Esophagus squamous epithelium (tissue), 5 donors: ENCODE measurements around the gene PSMB8. TPM values are rescaled to one million over a fixed set of nuclear protein-coding genes. Genes with fewer than 3 reads are reported as not detected.
A peak's percentile ranks its signal among the peaks of the same experiment; 100 is the strongest.

Experiments used
- DNase-seq: peaks from one replicate; lab custom pipeline; 2025; lab: John Stamatoyannopoulos, UW
- H3K27ac ChIP-seq, 4 donors: fragments of 200-600 bp; sonication (generic); one replicate each; pipeline ENCODE4 v1.5.1; 2016 to 2019; ENCODE audit warnings: mild to moderate bottlenecking in 1 of 4
- H3K27me3 ChIP-seq, 4 donors: fragments of 200-600 bp; sonication (generic); 1 replicate in 3 of 4; 2 replicates in 1 of 4; pipeline versions ENCODE4 v1.5.1 to v1.6.0; 2017 to 2021; ENCODE audit warnings: antibody characterized with exemption in 1 of 4
- H3K36me3 ChIP-seq, 3 donors: fragments of 200-600 bp; sonication (generic); one replicate each; pipeline ENCODE4 v1.5.1; 2016 to 2019
- H3K4me1 ChIP-seq, 3 donors: fragments of 200-600 bp; sonication (generic); one replicate each; pipeline ENCODE4 v1.5.1; 2017 to 2019
- H3K4me3 ChIP-seq, 4 donors: fragments of 200-600 bp; sonication (generic); 1 replicate in 3 of 4; 2 replicates in 1 of 4; pipeline ENCODE4 v1.5.1; 2016 to 2019; ENCODE audit warnings: mild to moderate bottlenecking in 2 of 4, moderate library complexity in 1 of 4
- H3K9me3 ChIP-seq, 3 donors: fragments of 200-600 bp; sonication (generic); one replicate each; pipeline ENCODE4 v1.5.1; 2016 to 2019
- POLR2A ChIP-seq, 4 donors: fragments of 450-650 bp; IDR thresholded peaks; one replicate each; pipeline ENCODE4 v1.6.1; 2017; ENCODE audit warnings: antibody characterized with exemption in 4 of 4, mild to moderate bottlenecking in 4 of 4, moderate library complexity in 3 of 4
- WGBS, 2 donors: methylation state at CpG; one replicate each; pipeline ENCODE4 v1.1.5; 2018; 5-methylcytosine and 5-hydroxymethylcytosine counted together
- intact Hi-C: fragments of 100-400 bp; cut with DNase I; formaldehyde crosslinking; loops from one replicate; pipeline ENCODE4 v1.15.0; 2022
- total RNA-seq, 4 donors: library from RNA; depleted of rRNA; stranded (reverse); fragments of >200 nt; gene quantifications; one replicate each; pipeline ENCODE4 v1.1.0, GENCODE V29; 2016
- TF ChIP-seq, protein P1 (sequence below), 6 experiments: fragments of 450-650 bp in 4 of 6; fragments of 200-600 bp in 2 of 6; sonication (generic) in 2 of 6; IDR thresholded peaks; one replicate each; pipeline ENCODE4 v1.5.1; 2016 to 2019; ENCODE audit warnings: antibody characterized with exemption in 6 of 6, mild to moderate bottlenecking in 4 of 6, moderate library complexity in 4 of 6
- donor health status: DM: yes; HTN: yes; CAD: no.

PSMB8 gene
- total RNA-seq, 4 donors from 2014 or later: 21.6 to 135 (median 42.2) TPM

DNA sequence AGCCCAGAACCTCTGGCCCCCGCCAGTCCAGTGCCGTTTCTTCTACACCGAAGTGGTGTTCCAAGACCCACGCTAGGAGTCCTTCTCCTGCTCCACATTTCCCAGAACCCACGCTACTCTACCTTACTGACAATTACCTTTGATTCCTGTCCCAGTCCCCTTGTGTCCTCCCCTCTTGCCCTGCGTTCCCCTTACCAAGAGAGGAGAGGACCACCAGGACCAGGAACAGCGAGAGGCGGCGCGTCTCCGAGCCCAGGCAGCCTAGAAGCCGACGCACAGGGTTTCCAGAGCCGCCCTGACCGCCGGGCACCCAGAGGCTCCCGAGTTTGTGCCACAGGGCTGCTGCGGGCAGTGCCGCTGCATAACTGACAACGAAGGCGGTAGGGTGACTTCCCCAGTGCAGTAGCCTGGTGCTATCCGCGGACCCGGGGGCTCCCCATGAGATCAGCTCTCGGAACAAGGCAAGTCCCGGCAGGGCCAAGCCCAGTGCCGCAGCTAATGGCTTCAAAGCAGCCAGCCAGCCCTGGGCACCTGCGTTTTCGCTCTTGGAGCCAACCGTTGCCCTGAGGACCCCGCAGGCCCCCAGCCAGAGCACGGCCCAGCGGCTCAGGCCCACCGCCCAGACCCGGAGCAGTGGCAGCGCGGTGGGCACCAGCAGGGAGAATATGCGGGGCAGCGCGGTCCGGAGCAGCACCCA lies 9.1 kb upstream of the PSMB8 start:
- H3K27ac ChIP-seq: peak overlapping the region; percentile 94 to 98 (median 97)
- intact Hi-C loops: no loop called here
- H3K27me3 ChIP-seq: no peaks in the 10 kb centered on the region
- H3K4me3 ChIP-seq: peak overlapping the region; percentile 63 to 94 (median 82)
- DNase-seq: no peak
- H3K36me3 ChIP-seq: peaks cover 16 to 46% (median 30%) of the 10 kb centered on the region in 3 donors
- no peaks in the 10 kb centered on the region for H3K9me3 ChIP-seq
- H3K4me1 ChIP-seq: peaks cover 6 to 50% (median 38%) of the 10 kb centered on the region in 3 donors
- TF ChIP-seq, protein P1, sequence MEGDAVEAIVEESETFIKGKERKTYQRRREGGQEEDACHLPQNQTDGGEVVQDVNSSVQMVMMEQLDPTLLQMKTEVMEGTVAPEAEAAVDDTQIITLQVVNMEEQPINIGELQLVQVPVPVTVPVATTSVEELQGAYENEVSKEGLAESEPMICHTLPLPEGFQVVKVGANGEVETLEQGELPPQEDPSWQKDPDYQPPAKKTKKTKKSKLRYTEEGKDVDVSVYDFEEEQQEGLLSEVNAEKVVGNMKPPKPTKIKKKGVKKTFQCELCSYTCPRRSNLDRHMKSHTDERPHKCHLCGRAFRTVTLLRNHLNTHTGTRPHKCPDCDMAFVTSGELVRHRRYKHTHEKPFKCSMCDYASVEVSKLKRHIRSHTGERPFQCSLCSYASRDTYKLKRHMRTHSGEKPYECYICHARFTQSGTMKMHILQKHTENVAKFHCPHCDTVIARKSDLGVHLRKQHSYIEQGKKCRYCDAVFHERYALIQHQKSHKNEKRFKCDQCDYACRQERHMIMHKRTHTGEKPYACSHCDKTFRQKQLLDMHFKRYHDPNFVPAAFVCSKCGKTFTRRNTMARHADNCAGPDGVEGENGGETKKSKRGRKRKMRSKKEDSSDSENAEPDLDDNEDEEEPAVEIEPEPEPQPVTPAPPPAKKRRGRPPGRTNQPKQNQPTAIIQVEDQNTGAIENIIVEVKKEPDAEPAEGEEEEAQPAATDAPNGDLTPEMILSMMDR (IDR thresholded peaks at IDR 0.05): no peak
- TF ChIP-seq POLR2A (IDR thresholded peaks at IDR 0.05): no peak
- WGBS, 2 donors: 0% methylated on average over 5 of the region's 41 CpGs; no CpG with 5 or more reads in 1 of the 2 donors

DNA sequence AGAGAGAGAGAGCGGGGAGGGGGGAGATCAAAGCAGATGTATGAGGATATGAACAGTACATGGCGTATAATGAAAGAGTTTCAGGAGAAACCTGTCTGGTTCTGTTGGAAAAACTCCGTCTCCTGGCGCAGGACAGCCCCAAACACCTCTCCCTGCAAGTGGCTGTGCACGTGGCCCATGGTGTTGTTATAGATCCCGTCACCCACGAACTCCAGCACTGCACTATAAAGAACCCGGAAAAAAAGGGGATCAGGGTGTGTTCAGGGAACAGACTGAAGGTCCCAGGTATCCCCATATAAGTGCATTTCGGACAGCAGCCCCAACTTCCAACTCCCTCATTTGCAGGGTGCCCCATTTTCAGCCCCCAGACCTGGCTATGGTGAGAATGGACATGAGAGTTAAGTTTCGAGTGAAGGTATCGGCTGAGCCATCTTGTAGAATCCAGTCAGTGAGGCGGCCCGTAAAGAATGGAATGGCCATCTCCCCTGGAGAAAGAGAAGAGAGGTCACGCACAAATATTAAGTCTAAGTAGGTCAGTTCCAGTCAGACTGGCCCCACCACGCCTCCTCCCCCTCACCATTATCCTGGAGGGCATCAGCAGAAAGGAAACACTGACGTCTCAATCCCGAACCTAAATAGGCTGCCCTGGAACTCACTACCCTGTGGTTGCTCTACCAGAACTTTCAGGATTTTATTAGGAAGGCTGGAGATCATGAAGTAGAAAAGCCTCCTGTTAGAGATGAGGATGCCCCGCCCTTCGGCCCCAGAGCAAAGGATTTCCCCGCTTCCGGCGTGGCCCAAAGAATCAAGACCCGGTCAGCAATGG lies 8.4 kb upstream of the PSMB8 start:
- intact Hi-C loops: no loop called here
- no peak for DNase-seq
- H3K4me3 ChIP-seq: peak overlapping the region; percentile 63 to 94 (median 82)
- peaks cover 22 to 46% (median 31%) of the 10 kb centered on the region in 3 donors for H3K36me3 ChIP-seq
- peaks cover 6 to 50% (median 38%) of the 10 kb centered on the region in 3 donors for H3K4me1 ChIP-seq
- TF ChIP-seq, protein P1 (IDR thresholded peaks at IDR 0.05): no peak
- no peak for TF ChIP-seq POLR2A (IDR thresholded peaks at IDR 0.05)
- peak overlapping the region; percentile 94 to 98 (median 97) for H3K27ac ChIP-seq
- no peaks in the 10 kb centered on the region for H3K27me3 ChIP-seq
- H3K9me3 ChIP-seq: no peaks in the 10 kb centered on the region
- WGBS, 2 donors: 21 to 40% methylated on average over 19 to 21 of the region's 23 CpGs

DNA sequence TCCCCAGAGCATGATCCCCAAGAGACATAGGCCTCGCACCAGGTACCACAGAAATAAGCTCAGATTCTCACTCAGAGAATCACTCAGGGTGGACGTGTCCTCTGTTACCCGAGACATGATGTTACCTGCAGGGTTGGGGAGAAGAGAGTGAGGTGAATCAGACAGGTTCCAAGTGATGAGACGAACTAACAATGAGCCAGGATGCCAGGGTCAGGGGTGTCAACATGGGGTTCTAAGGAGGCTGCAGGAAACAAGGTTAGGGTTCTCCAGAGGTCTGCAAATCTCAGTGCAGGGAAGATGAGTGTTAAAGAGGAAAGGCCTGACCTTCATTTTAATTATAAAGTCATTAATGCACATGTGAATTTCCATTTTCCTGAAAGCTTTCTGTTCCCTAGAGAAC lies 7.2 kb upstream of the PSMB8 start:
- Histone ChIP-seq H3K27me3 (no peaks in the 10 kb centered on the region), H3K4me3 (peak overlapping the region in 1 of 4 donors; percentile 77), H3K36me3 (peaks cover 28 to 57% (median 34%) of the 10 kb centered on the region in 3 donors), H3K27ac (peak overlapping the region in 2 of 4 donors; percentile 22 to 98), H3K9me3 (no peaks in the 10 kb centered on the region), H3K4me1 (peaks cover 6 to 60% (median 37%) of the 10 kb centered on the region in 3 donors)
- intact Hi-C loops: no loop called here
- no peak for DNase-seq
- TF ChIP-seq POLR2A (IDR thresholded peaks at IDR 0.05): no peak
- TF ChIP-seq, protein P1 (IDR thresholded peaks at IDR 0.05): no peak
- WGBS, 2 donors: 53 to 92% methylated on average over 4 of the region's 4 CpGs

DNA sequence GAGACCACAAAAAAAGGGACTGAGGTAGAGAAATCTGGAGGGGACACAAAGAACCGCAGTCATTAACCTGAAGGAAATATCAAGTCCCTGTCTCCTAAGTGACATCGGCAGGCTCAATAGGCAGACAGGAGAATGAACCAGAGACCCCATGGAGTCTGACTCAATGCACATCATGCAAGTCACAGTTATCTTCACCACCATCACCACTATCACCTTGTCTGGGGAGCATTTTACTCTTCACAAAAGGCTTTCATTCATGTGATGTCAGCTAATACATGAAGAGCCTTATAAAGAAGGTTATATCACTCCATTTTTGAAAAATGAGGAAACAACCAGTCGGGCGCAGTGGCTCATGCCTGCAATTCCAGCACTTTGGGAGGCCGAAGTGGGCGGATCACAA lies 5.3 kb upstream of the PSMB8 start:
- TF ChIP-seq POLR2A (IDR thresholded peaks at IDR 0.05): no peak
- TF ChIP-seq, protein P1 (IDR thresholded peaks at IDR 0.05): no peak
- intact Hi-C loops: no loop called here
- Histone ChIP-seq H3K27ac (no peak overlapping the region), H3K27me3 (no peaks in the 10 kb centered on the region), H3K4me1 (peaks cover 17 to 56% (median 36%) of the 10 kb centered on the region in 3 donors), H3K36me3 (peaks cover 28 to 66% (median 34%) of the 10 kb centered on the region in 3 donors), H3K9me3 (no peaks in the 10 kb centered on the region), H3K4me3 (no peak overlapping the region)
- DNase-seq: no peak
- 75 to 78% methylated on average over 6 of the region's 6 CpGs for WGBS, 2 donors
